Mesothelial cell of epicardium (in vitro differentiated cells): Measurements from ENCODE around the gene WDR64. TPM values are rescaled to one million over a fixed set of nuclear protein-coding genes. Genes with fewer than 3 reads are reported as not detected.
"Not testable (repeated sequence)": the region's sequence is repeated elsewhere in the genome, so short reads cannot be mapped to it uniquely, and the experiment has no call there.

Experiments used
- DNase-seq, 2 experiments: peaks; one replicate each; pipeline ENCODE4 v3.0.0; 2021; ENCODE audit warnings: low spot score in 2 of 2; ENCODE audit not compliant: unreplicated experiment in 2 of 2
- H3K27ac Mint-ChIP-seq: 2 replicates; pipeline ENCODE4 v1.8.0; 2021; ENCODE audit warnings: mixed read lengths
- H3K27me3 Mint-ChIP-seq: 2 replicates; pipeline ENCODE4 v1.8.0; 2021; ENCODE audit warnings: low read depth, mixed read lengths
- H3K36me3 Mint-ChIP-seq: 2 replicates; pipeline ENCODE4 v1.8.0; 2021; ENCODE audit warnings: mixed read lengths
- H3K4me1 Mint-ChIP-seq: 2 replicates; pipeline ENCODE4 v1.8.0; 2021; ENCODE audit warnings: mixed read lengths
- H3K4me3 Mint-ChIP-seq: 2 replicates; pipeline ENCODE4 v1.8.0; 2021; ENCODE audit warnings: mild to moderate bottlenecking, moderate library complexity, mixed read lengths
- H3K9me3 Mint-ChIP-seq: 2 replicates; pipeline ENCODE4 v1.8.0; 2021; ENCODE audit warnings: mixed read lengths
- total RNA-seq: library from RNA; stranded (reverse); gene quantifications from 3 replicates; pipeline ENCODE4 v1.2.1, GENCODE V29; 2021
- TF ChIP-seq, protein P1 (sequence below): fragments of 200-600 bp; sonication (generic); IDR thresholded peaks from one replicate; pipeline ENCODE4 v1.5.0; 2021; ENCODE audit warnings: antibody characterized with exemption; ENCODE audit not compliant: unreplicated experiment

Gene WDR64
- total RNA-seq, 1 donor from 2014 or later: not detected

DNA sequence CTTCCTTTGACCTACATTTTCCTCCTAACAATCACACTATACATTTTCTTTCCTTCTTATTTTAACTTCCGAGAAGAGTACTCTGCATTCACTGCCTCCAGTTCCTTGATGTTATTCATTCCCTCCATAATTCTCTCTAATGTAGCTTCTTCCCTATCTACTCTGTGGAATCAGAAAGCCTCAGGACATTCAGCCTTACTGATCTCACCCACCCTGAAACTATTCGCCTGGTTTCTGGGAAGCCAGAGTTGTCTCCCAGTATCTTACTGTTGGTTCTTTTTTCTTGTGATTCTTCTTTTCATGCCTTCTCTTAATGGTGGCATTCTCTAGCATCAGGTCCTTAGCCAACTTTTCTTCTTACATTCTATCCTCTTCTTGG is 45.5 kb downstream of the WDR64 start:
- H3K27ac Mint-ChIP-seq: no peak overlapping the region
- no peaks in the 10 kb centered on the region for H3K27me3 Mint-ChIP-seq
- no peaks in the 10 kb centered on the region for H3K36me3 Mint-ChIP-seq
- H3K4me3 Mint-ChIP-seq: no peak overlapping the region
- TF ChIP-seq, protein P1, sequence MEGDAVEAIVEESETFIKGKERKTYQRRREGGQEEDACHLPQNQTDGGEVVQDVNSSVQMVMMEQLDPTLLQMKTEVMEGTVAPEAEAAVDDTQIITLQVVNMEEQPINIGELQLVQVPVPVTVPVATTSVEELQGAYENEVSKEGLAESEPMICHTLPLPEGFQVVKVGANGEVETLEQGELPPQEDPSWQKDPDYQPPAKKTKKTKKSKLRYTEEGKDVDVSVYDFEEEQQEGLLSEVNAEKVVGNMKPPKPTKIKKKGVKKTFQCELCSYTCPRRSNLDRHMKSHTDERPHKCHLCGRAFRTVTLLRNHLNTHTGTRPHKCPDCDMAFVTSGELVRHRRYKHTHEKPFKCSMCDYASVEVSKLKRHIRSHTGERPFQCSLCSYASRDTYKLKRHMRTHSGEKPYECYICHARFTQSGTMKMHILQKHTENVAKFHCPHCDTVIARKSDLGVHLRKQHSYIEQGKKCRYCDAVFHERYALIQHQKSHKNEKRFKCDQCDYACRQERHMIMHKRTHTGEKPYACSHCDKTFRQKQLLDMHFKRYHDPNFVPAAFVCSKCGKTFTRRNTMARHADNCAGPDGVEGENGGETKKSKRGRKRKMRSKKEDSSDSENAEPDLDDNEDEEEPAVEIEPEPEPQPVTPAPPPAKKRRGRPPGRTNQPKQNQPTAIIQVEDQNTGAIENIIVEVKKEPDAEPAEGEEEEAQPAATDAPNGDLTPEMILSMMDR: no peak
- H3K4me1 Mint-ChIP-seq: peaks cover 2% of the 10 kb centered on the region
- H3K9me3 Mint-ChIP-seq: no peaks in the 10 kb centered on the region
- DNase-seq: no peak

DNA sequence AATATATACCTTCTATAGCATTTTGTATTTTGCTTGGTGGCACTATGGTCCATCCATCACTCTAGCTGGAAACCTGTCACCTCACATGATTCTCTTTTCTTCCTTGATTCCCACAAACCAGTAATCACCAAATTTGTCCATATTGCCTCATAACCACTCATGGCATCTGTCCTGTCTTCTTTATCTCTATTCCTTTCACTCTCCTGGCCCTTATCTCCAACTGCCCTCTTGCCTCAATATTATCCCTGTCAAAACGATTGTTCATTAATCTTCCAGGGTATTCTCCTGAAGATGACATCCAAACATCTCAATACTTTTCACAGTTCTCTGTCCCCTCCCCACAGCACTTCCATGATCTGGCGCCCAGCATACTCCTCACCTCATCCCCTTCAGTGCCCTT is 46.1 kb downstream of the WDR64 start:
- H3K4me1 Mint-ChIP-seq: peaks cover 2% of the 10 kb centered on the region
- no peak overlapping the region for H3K27ac Mint-ChIP-seq
- TF ChIP-seq, protein P1: no peak
- DNase-seq: no peak
- no peaks in the 10 kb centered on the region for H3K9me3 Mint-ChIP-seq
- H3K4me3 Mint-ChIP-seq: no peak overlapping the region
- no peaks in the 10 kb centered on the region for H3K27me3 Mint-ChIP-seq
- H3K36me3 Mint-ChIP-seq: no peaks in the 10 kb centered on the region

DNA sequence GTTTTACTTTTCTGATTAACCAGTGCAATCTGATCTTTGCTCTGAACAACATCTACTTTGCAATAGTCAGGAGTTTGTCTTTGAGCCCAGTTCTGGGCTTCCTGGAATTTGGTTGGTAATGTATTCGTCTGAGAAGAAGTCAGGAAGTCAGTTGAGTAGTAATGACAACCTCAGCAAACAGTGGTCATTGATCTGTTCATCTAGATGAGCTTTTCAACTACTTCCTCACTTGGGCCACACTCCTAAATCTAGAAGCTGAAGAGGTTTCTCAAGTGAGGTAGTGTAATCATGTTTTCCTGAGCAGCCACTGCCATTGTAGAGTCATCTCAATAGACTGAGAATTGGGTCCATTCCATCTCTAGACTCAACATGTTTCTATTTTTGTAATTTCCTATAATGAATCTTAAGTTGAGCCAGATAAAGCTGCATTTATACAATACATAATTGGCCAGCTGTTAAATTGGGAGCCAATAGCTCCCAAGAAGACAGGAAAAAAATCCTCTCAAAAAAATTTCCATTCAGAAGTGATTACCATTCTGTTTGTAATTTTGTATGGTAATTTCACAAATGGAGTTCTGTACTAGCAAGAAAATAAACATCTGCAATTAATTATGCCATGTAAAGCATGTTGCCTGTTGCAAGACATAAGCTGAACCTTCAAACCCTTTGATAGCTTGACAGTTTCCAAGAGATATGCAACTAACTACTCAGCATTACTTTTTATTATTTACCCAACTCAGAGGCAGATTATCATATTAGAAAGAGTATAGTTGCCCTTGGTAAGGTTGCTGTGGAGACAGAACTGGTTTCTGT is 49.6 kb downstream of the WDR64 start:
- H3K27me3 Mint-ChIP-seq: no peaks in the 10 kb centered on the region
- no peak for DNase-seq
- TF ChIP-seq, protein P1: no peak
- no peaks in the 10 kb centered on the region for H3K9me3 Mint-ChIP-seq
- no peaks in the 10 kb centered on the region for H3K36me3 Mint-ChIP-seq
- no peaks in the 10 kb centered on the region for H3K4me1 Mint-ChIP-seq
- no peak overlapping the region for H3K4me3 Mint-ChIP-seq
- no peak overlapping the region for H3K27ac Mint-ChIP-seq

DNA sequence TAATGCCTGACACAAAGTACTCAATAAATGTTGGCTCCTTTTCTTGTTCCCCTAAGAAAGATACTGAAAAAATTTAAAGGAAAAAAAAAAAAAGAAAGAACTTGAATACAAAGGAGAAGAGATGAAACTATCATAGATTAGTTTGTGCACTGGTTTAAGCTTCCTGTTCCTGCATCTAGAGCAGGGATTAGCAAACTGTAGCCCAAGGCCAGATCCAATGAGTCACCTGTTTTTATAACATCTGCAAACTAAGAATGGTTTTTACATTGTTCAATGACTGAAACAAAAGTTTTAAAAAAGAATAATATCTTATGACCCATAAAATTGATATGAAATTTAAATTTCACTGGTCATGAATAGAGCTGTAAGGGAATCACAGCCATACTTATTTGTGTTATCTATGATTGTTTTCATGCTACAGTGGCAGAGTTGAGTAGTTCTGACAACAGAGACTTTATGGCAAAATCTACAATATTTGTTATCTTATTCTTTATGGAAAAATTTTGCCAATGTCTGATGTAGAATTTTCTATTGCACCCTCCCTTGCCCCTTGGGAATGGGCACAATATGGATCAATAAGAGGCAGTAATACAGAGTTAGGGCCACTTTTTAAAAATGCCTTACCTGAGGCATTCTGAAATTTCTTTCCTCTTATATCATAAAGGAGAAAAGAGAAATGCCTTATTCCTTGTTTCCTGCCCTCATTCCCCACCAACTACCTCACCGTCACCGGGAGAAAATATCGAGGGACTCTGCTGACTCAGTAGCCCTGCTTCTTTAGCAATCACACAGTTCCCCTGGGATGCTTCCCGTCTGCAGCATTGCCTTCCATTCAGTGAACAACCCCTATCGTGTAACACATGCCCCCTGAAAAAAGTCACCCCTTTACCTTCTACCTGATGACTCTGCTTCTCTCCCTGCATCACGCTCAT is 50.6 kb downstream of the WDR64 start:
- Mint-ChIP-seq H3K27ac (no peak overlapping the region), H3K9me3 (no peaks in the 10 kb centered on the region), H3K4me1 (peaks cover 7% of the 10 kb centered on the region), H3K4me3 (no peak overlapping the region), H3K27me3 (no peaks in the 10 kb centered on the region), H3K36me3 (no peaks in the 10 kb centered on the region)
- TF ChIP-seq, protein P1: no peak
- DNase-seq: no peak

DNA sequence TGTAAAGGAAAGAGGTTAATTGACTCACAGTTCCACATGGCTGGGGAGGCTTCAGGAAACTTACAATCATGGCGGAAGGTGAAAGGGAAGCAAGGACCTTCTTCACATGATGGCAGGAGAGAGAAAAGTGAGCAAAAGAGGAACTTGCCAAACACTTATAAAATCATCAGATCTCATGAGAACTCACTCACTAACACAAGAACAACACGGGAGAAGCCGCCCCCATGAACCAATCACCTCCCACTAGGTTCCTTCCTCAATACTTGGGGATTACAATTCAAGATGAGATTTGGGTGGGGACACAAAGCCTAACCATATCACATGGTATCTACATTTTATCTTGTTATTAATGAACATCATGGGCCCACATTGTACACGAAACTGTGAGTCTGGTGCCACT is 51.7 kb downstream of the WDR64 start:
- not testable (repeated sequence) for H3K4me1 Mint-ChIP-seq, H3K27me3 Mint-ChIP-seq, H3K36me3 Mint-ChIP-seq, H3K27ac Mint-ChIP-seq, H3K9me3 Mint-ChIP-seq, H3K4me3 Mint-ChIP-seq, DNase-seq

DNA sequence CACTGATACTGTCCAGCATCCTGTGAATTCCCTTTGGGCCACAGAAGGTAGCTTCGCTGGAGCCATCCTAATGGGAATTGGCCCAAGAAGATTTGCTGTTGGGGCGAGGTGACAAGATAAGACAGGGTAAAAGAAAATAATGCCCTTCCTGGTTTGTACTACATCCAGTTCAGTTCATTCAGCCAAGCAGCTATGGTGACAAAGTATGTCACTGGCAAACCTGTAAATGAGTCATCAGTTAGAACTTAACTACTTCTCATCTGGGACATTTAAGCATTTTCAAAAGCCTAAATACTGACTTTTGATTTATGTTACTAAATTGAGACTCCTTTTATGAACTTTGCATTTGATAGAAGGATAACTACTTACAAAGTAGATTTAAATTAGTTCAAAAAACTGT is 54.2 kb downstream of the WDR64 start:
- no peaks in the 10 kb centered on the region for H3K36me3 Mint-ChIP-seq
- no peaks in the 10 kb centered on the region for H3K9me3 Mint-ChIP-seq
- H3K27ac Mint-ChIP-seq: no peak overlapping the region
- no peak for DNase-seq
- H3K4me3 Mint-ChIP-seq: no peak overlapping the region
- peaks cover 7% of the 10 kb centered on the region for H3K4me1 Mint-ChIP-seq
- TF ChIP-seq, protein P1: no peak
- H3K27me3 Mint-ChIP-seq: no peaks in the 10 kb centered on the region
